HG02610 (cell line): ENCODE results near the gene LRRC53.
A peak's percentile ranks its signal among the peaks of the same experiment; 100 is the strongest.

Source experiments
- ATAC-seq: cut with Tn5 transposase; IDR thresholded peaks from one replicate; pipeline ENCODE4 v1.9.1; 2021; ENCODE audit warnings: mild to moderate bottlenecking, moderate library complexity; ENCODE audit not compliant: unreplicated experiment

Gene LRRC53, protein sequence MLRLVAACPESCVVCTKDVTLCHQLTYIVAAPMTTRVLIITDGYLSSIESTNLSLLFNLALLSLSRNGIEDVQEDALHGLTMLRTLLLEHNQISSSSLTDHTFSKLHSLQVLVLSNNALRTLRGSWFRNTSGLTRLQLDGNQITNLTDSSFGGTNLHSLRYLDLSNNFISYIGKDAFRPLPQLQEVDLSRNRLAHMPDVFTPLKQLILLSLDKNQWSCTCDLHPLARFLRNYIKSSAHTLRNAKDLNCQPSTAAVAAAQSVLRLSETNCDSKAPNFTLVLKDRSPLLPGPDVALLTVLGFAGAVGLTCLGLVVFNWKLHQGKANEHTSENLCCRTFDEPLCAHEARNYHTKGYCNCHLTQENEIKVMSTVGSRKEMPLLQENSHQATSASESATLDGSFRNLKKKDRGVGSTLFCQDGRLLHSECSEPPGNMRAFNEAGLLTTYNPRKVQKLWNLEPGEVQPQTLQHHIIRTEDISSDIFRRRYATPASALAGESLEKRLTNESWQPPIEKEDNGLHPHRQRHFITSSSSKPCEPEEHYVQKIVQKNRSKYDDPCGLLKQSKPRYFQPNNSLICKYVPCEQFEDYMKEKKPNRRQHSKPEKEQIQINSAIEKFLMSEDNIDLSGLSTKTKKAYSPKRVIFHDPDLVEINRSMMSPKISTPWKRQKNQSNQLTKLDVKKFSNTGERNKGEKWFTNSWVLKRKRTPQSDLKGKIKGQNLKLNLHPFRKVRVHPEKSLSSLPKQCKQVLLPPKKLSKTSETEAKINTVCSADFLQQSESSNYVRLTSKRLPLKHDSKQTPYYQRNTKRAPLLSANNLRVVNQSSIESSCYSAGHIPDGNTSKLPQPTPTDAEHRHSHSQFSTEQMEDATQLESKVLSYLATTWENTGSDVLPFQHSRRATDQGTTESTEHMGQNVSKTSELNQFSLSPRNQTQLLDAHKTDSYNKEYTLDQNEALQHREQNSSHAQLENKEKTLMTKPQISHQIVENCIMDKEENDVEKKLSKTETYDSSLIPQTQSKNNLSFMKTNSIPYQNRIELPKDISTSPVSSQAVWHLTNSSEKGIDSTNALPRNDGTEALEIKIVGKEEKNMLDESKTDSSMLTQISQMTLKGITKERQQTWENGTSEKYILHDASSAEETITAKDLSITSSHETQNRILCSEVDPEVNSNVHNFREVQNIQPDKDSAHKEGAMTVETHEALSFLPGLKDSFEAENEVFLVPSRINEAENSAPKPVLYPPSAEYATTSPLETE

DNA sequence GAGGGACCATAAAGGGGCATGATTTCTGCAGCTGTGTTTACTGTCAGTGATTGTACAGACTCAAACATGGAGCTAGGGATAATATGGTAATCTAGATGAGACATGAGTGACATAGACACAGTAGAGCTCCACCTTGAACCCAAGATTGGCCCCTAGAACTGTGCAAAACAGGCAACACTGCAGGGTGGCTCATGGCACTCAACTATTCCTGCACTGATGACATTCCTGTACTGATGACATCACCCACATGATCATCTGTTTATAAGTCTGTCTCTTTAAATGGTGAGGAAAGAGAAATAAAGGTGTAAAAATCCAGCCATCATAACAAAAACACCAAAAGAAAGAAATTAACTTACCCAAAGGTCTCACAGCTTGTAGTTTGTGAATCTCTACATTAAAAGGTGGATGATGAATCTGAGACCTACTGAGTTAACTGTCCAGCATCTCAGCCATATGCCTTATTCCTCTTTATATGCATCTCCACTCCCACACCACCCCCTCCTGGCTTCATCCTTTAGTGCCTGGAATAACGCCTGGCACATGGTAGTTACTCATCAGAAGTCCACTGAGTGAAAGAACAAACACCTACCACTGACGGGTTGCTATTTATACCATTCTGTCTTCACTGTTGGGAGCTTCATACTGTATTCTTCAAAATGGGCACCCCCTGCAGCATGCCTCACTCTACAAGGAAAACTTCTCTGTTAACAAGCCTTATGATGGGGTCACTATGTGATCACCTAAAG is at the start of gene LRRC53:
TSS of gene LRRC53 (minus strand) at position 442 of the 746 bp plus-strand sequence. CDS start 29,262 bp downstream, outside the sequence.
- ATAC-seq = no peak

DNA sequence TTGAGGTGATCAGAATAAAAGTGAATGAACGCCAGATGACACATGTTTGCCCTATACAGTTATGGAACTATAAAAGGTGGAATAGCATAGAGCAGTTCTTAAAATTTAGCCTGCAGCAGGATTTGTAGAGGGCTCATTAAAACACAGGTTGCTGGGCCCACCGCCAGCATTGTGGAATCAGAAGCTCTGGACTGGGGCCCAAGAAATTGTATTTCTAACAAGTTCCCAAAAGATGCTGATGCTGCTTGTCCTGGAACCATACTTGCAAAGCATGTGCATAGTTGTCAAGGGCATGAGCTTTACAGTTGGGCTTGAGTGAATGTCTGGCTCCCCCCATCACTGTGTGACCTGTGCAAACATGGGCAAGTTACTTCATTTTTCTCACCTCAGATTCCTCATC is 37.5 kb upstream of the LRRC53 start:
- ATAC-seq = no peak

DNA sequence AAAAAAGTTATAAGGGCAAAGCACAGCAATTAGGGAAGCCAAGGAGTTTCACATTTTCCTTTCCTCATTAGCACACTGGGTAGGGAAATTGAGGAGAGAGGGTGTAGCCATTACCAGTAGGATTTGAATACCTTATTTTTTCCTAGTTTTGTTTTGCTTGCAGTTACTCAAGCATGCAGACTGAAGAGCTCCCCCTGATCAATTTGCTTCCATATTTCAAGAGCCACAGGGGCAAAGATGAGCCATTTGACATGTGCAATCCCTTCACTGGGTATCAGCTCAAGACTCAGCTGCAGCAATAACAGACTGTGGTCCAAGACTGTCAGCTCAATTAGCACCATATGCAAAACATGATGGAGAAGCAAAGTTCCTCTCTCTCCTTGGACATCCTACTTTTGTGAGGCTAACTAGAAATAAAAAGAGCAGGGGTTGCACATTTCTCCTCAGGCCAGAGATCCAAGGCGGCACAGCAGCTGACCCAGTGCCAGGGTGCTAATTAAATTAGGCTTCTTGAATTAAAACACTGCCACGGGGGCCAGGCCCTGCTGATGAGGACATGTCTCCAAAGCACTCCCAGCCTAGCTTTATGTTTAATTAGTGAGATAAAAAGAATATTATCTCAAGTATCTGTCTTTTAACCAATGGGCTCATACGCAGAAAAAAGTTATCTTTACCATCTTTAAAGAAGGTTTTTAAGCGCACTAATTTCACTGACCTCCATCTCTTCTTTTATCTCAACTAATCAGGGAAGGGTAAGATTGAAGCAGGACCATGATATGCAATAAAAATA is 36.7 kb upstream of the LRRC53 start:
- ATAC-seq = no peak

DNA sequence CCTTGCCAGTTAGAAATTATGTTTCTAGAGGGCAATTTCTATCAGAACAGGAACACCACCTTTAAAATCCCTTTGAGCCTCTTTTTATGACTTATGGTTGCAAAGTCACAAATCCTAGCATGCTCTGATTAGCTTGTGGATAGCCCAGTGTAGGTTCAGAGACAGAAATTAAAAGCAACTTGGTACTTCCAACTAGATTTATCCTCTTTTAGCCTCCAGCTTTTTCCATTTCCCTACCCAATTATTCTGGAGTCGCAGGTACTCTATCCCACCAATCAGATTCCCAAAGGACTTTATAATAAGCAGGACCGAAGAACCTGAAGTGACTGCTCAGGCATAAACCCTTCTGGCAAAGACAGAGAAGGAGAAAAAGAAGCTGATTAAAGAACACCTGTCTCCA is 33.4 kb upstream of the LRRC53 start:
- ATAC-seq = no peak

DNA sequence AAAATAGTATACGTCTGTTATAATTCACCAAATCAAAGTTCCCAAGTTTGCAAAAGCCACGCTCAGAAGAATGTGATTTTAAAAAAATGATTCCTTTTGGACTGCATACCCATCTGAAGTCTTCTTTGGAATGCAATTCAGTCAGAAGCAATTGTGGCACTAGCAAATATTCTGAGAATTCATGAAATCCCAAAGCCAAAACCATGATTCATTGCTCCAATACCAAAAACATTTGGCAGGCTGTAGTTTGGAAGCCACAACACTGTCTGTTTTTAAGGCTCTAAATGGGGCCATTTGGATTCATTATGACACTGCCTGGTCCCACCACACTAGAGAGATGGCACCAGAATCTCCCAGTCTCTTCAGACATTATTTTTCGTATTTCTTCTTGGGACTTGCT is 21.8 kb upstream of the LRRC53 start:
- ATAC-seq = no peak

DNA sequence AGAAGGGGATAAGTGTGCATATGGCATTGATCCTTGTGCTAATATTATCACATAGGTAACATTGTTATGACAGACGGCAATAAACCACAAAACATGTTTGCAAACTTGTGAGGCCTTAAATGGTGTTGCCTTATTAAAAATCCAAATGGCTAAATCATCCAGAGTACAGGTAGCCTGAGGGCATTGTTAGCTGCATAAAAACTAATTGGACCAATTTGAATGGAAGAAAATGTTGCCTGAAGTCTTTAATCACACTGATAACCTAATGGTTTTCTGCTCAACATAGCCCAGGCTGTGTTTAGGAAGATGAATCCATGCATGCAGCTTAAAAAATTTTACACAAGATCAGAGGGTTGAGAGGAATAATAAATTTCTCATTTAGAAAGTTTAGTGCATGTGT is 19.4 kb upstream of the LRRC53 start:
- no peak for ATAC-seq

DNA sequence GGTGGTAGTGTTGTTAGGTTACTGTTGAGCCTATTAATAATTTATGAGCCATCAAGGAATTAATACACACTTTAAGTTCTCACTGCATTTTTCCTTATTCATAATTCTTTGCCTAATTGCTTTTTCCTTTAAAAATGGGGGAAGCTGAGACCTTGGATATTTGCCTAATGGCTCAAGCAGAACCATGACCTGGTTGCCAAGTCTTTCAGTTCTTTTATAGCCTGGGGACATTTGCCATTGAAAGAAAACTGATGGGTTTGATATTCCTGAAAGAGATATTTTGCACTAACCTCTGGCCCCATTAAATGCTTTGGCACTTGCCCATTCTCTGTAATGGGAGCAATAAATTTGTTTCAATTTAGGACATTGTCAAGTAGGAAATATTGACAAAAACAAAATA is 18.5 kb upstream of the LRRC53 start:
- no peak for ATAC-seq

DNA sequence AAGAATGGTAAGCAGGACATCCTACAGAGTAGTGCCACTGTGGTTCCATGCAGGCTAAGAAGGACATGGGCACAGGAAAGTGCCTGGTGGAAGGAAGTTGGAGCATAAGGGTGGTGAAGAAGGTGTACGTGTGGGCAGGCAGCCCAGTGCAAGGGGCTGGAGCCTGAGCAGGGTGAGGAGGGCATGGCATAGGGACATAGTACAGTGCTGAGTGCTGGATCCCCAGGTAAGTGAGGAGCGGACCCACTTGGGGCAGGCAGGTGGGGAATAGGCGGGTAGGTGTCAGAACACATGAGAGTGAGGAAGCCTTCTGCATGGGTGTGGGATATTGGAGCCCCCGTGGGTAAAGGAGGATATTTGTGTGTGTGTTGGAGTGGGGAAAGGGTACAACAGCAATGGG is 15.7 kb upstream of the LRRC53 start:
- ATAC-seq = no peak

DNA sequence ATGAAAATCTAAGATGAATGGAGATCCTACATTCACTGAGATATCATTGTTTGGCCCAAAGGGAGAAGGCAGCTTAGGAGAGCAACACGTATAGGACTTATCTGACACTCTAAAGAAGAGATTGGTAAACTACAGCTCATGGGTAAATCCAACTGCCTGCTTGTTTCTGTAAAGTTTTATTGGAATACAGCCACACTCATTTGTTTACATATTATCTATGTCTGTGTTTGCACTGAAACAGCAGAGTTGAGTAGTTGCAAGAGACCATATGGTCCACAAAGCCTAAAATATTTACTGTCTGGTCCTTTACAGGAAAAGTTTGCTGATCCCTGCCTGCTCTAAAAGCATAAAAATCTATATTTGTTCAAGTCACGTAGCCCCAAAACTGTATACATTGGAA is 14.3 kb upstream of the LRRC53 start:
- ATAC-seq = no peak

DNA sequence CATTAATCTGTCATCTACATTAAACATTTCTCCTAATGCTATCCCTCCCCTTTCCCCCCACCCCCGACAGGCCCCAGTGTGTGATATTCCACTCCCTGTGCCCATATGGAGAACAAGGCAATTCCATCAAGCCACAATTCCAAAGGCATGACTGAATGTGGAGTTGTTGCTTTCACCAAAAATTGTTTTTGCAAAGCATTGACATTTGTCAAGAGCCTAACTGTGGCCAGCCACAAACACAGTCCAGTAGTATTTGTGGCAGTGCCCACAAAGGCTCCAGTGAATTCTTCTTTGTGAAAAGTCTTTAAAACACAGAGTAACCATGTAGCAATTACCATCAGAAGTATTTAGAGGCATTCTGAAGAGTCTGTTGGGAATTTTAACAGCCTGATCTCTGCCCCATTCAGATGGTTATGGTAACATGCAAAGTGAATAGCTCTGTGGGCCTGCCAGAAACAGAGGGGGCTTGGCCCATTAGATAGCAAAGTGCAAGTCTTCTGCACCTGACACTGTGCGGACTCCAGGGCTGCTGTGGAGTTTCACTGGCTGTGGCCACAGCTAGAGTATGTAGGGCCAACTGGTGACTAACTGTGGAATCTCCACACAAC is 11.6 kb upstream of the LRRC53 start:
- ATAC-seq = no peak

DNA sequence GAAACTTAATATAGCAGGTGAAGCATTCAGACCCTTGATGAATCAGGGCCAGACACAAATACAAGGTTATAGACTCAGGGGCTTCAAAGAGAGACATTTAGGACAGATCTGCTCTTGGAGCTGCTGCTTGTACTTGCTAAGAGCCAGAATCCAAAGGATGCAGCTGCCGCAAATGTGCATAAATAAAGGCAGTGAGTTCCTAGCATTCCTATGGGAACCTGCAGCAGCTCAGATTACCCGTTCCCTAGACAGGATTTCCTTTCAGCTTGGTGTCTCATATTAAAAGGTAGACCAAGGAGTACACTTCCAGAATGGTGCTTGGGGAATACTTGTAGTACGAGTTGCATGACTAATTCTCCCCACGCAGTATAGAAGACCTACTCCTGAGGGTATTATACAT is 9.7 kb upstream of the LRRC53 start:
- no peak for ATAC-seq

DNA sequence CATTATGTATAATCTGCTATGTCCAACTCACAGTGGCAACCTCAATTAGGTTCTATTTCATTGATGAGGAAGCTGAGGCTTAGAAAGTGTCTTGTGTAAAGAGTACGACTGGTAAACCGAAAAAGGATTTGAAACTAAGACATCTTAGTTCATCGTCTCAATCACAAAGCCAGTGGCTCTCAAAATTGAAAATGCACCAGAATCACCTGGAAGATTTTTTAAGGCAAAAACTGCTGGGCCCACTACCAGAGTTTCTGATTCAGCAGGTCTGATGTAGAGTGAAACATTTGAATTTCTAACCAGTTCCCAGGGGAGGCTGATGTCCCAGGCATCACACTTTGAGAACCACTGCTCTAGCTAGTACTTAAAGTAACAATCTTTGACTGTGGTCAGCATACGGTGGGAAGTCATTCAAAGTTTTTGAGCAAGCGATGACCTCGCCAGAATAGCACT is 5.2 kb upstream of the LRRC53 start:
- ATAC-seq = peak; percentile 75

DNA sequence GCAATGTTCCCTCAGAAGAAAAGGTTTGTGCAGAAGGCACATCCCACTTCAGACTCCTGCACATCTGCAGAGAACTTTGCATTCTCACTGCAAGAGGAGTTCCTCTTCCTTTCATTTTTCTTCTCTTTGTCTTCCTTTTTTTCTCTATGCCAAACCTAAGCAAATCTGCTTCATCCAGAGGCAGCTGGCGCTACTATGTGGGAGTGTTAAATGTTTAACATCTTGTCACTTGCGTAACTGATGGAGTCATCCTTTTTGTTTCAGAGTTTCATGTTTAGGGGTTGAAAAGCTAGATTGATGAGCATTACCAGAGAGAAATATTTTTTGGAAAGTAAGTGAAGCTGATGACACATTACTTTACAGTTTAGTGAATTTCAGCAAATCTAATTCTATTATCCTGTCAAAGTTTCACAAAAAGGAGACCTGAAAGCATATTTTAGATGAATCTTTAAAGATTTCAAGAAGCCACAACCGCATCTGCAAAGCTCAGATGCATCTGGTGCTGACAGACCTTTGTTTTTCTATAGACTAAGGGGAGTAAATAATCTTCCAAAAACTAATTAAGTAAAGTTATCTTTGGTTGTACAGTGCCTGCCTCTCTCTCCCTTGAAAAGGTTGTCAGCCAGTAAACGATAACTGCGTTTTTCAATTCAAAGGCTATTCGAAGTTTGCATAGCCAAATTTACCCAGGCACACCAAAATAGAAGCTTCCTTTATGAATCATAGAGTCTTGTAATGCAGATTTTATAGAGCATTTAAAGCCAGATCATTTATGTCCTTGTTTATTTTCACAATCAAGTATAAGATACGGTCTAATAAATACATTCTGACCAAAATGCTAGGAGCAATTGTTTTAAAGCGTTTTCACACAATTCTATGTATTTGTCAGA is 1.2 kb upstream of the LRRC53 start:
- no peak for ATAC-seq

DNA sequence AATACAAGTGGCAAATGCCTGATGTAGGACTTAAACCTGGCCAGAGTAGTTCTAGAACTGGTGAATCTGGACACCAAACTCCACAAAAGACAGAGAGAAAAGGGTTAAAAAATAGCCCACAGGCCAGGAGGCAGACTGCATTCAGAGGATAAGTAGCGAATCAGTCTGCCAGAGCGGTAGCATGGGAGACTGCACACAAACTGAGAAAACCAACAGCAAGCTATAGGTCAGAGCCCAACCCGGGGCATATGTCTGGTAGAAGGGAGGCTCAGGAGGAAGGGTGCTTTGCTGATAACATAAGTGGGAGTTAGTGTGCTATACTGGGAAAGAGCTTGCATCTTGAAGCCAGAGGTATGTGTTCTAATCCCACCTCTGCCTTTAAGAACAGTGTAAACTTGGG is 4.0 kb downstream of the LRRC53 start:
- ATAC-seq = no peak

DNA sequence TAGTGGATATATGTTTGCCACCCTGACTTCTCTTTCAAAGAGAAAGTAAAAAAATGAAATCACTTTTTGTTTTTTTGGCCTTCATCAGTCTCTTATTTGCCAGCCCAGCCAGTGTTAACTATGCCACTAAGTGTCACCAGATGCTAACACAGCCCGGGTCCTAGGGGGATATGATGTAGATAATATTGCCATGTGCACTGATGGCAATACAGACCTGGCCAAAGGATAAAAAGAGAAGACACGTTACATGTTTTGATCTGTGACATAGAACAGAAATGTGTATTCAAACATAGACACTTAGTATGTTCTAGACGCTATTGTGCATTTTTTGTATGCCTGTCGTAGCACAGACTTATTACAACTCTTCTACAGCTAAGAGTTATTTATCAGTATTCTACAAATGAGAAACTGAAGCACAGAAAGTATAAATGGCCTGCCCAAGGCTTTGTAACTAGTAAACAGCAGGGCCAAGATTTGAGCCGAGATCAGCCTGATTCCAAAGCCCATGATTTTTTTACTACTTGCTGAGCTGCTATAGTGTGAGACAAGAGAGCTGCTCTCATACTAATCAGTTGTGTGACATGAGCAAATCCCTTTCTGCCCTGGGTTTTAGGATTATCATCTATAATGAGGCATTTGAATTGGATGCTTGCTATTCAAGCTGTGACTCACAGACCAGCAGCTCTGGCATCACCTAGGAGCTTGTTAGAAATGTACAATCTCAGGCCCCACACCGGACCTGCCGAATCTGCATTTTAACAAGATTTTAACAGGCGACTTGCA is 6.3 kb downstream of the LRRC53 start:
- no peak for ATAC-seq

DNA sequence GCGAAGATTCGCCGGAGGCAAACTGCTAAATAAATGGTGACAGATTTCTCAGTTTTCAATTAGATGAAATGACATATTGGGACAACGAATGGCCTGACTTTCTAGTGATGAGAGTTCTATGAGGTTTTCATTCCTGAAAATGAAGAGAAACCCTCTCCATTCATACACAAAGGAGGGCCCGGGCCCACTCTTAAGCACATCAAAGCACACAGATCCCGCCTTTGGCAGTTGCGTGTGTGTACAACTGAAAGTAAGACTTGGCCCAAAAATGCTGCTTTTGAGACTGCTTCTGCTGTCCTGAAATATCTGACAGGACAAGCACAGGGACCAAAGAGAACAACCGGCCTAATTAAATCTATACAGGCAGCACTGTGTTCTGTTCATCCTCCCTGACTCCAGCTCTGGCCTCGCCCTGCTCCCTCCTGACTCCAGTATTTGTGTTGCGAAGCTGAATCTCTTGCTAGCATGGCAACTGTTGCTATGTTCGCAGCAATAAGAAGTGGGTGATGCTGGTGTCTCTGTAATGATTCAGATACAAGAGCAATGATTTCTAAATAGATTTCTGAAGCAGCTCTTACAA is 7.4 kb downstream of the LRRC53 start:
- no peak for ATAC-seq
